ENCODE data around the gene SNX8.
"Not testable (repeated sequence)": the region's sequence is repeated elsewhere in the genome, so short reads cannot be mapped to it uniquely, and the experiment has no call there.

SNX8 gene

GRCh38 chr7:2289621-2290020, 24.6 kb downstream of the SNX8 start:
- DNase-seq, result no peak

GRCh38 chr7:2289111-2289586, 25.1 kb downstream of the SNX8 start:
- DNase-seq, result no peak

- no peak for DNase-seq
Measured at GRCh38 chr7:2288503-2288902, 25.7 kb downstream of the SNX8 start.

DNA sequence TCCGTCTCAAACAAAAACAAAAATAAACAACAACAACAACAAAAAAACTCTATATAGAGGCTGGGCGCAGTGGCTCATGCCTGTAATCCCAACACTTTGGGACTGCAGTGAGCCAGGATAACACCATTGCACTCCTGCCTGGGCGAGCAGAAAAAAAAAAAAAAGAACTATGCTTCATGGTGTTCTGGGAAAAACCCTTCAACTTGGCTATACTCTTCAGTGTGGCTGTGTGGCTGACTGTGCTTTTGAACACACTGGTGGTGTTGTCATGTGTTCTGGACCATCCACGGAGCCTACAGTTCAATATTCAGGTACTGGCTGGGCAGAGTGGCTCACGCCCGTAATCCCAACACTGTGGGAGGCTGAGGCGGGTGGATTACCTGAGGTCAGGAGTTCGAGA, 26.5 kb downstream of the SNX8 start:
- DNase-seq, result no peak

- DNase-seq, result no peak
Measured at GRCh38 chr7:2283074-2283473, 31.2 kb downstream of the SNX8 start.

GRCh38 chr7:2282185-2282751, 32.0 kb downstream of the SNX8 start:
- no peak for DNase-seq

DNA sequence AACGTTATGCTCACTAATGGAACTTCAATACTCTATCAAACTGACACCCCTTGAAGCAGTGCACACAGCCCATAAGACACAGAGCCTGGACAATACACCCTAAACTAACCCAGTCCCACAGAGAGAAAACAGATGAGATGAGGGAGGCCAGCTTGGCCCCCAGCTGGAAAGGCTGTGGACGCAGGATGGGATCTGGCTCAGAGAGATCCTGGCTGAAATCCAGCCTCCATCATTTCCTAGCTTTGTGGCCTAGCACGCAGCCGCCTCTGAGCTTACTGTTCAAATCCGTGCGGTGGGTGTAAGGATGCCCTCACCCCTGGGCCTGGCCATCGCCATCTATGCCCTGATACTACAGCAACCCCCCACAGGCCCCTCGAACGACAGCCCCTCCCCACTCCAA, 32.7 kb downstream of the SNX8 start:
- no peak for DNase-seq

- DNase-seq, result no peak
Measured at GRCh38 chr7:2280424-2280823, 33.8 kb downstream of the SNX8 start.

DNA sequence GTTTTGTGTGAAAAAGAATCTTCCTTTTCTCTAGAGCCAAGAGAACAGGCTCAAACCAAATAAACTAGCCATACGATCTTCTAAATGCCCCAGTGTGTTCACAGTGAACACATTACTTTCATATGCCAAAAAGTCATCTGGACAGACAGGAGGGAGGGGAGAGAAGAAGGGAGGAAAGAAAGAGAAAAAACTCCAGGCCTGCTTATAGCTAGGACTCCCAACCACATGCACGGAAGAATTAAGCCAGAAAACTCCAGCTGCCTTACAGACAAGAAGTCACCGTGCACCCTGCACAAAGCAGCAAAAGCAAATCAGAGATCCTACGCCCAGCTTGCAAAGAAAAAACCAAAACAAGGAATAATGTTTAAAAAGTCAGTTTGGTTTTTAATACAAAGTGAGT, 34.3 kb downstream of the SNX8 start:
- DNase-seq, result no peak

DNA sequence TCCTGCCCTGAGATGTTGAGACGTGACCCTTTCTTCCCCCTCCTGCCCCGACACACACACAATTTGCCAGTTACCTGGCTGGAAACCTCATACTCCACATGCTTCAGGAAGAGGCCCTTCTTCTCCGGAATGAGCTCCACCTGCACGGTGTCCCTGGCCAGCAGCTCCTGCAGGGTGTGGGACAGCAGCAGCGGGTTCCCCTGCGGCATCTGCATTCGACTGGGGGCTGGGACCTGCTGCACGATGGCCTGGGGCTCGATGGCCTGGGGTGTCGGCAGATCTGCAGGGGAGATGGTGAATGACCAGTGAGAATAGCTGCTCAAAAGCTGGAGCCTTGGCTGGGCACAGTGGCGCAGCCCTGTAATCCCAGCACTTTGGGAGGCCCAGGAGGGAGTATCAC, 36.2 kb downstream of the SNX8 start:
- DNase-seq, result no peak

- no peak for DNase-seq
Measured at GRCh38 chr7:2276107-2276506, 38.1 kb downstream of the SNX8 start.

- no peak for DNase-seq
Measured at GRCh38 chr7:2275101-2275500, 39.1 kb downstream of the SNX8 start.

- DNase-seq, result no peak
Measured at GRCh38 chr7:2274666-2275065, 39.6 kb downstream of the SNX8 start.

GRCh38 chr7:2273866-2274265, 40.4 kb downstream of the SNX8 start:
- DNase-seq, result no peak

GRCh38 chr7:2272031-2272430, 42.2 kb downstream of the SNX8 start:
- DNase-seq, result no peak

GRCh38 chr7:2271273-2272026, 42.8 kb downstream of the SNX8 start:
- no peak for DNase-seq

DNA sequence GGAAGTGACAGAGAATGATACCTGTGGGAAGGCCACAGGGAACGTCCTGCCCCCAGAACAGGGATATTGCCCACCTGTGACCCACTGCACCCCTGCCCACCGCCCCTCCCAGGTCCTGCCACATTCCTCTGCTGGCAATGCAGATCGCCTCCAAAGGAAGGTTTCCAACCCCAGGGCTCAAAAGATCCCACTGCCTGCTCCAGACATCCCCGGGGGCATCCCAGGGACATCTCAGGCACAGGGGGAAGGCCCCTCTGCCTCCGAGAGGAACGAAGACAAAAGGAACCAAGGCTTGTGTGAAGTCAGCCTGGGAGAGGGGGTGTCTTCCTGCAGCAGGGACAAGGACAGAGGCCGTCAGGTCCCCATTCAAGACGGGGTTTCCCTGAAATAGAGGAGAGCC, 43.7 kb downstream of the SNX8 start:
- DNase-seq, result no peak

DNA sequence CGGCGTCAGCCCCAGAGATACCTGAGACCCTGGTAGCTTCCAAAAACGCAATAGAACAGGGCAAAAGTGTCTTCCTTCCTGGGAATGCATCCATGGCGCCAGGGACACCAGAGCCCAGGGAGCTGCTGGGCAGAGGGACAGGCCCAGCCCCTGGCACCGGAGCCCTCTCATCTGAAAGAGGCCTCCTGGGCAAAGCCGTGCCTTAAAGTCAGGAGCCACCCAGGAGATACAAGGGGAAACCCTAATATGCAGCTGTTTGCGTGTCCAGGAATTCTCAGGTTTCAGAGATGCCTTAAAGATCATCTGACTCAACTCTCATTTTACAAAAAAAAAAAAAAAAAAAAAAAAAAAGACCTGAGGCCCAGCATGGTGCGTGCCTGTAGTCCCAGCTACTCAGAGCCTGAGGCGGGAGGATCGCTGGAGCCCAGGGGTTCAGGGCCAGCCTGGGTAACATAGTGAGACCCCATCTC, 44.2 kb downstream of the SNX8 start:
- DNase-seq, result no peak

DNA sequence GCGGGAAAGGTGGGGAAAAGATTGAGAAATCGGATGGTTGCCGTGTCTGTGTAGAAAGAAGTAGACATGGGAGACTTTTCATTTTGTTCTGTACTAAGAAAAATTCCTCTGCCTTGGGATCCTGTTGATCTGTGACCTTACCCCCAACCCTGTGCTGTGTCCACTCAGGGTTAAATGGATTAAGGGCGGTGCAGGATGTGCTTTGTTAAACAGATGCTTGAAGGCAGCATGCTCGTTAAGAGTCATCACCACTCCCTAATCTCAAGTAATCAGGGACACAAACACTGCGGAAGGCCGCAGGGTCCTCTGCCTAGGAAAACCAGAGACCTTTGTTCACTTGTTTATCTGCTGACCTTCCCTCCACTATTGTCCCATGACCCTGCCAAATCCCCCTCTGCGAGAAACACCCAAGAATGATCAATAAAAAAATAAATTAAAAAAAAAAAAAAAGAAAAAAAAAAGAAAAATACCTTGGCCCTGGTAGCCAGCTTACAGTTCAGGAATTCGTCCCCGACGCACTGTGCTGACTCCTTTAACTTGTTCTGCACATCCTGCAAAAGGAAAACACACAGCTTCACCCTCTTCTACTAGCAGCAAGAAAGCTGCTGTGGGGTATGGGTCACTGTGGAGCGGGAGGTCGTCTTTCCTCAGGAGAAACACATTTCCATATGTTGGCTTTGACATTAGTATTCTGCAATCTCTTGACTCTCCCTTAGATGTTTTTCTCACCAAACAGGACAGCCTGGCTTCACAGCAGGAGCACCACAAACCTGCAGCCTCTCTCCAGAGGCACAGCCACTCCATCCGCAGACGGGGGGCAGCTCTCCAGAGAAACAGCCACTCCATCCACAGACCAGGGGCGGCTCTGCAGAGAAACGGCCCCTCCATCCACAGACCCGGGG, 44.9 kb downstream of the SNX8 start:
- DNase-seq, result not testable (repeated sequence)

- no peak for DNase-seq
Measured at GRCh38 chr7:2266911-2267310, 47.3 kb downstream of the SNX8 start.

- DNase-seq, result no peak
Measured at GRCh38 chr7:2264158-2264557, 50.1 kb downstream of the SNX8 start.

DNA sequence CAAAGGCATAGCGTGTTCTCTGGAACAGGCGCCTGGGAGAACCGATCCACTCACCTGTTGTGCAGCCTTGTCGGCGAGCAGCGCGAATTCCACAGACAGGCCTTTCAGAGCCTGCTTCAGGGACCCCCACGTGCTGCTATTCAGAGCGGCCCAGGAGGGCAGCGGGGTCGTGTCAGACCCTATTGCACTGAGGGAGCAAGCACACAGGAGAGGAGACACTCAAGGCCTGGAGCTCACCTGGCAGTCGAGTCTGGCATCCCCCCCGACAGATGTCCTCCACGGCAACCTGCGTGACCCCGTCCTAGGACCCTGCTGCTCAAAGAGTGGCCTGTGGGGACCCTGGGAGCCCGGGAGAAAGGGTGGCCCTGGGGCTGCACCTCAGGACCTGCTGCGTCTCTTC, 51.1 kb downstream of the SNX8 start:
- DNase-seq, result no peak

DNA sequence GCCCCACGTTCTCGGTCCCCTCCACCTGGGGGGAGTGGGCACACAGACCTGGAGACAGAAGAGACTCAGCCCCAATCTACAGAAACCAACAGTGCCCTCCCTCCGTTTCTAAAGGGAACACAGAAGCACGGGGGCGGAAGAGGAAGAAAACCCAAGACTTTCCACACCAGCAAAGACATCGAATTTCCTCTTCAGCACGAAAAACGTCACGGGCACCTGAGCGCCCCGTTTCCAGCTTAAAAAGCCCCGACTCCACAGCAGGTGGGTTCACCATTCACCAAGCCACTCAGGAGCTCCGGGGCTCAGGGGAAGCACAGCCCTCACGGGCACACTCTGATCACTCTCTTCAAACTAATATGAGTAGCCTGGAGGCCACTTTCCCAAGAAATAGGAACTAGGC, 52.6 kb downstream of the SNX8 start:
- no peak for DNase-seq

DNA sequence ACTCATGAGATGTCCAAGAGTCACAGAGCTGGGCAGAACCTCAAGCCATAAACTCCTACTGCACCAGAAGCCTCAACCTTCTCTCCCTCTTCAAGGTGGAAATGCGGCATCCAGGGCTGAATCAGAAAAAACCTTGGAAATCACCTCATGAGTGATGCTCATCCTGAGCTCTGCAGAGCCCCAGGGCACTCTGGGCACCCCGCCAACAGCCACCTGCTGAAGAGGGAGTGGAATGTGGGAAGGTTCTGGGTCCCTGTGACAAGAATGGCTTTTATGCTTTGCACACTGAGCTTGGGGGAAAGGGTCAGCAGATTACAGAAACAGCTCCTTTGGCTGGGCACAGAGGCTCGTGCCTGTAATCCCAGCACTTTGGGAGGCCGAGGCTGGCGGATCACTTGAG, 53.4 kb downstream of the SNX8 start:
- DNase-seq, result no peak

Data from KG1 (cell line).